ENCODE results near the gene SLC22A1.
"Not testable (repeated sequence)": the region's sequence is repeated elsewhere in the genome, so short reads cannot be mapped to it uniquely, and the experiment has no call there.

Gene SLC22A1

DNA sequence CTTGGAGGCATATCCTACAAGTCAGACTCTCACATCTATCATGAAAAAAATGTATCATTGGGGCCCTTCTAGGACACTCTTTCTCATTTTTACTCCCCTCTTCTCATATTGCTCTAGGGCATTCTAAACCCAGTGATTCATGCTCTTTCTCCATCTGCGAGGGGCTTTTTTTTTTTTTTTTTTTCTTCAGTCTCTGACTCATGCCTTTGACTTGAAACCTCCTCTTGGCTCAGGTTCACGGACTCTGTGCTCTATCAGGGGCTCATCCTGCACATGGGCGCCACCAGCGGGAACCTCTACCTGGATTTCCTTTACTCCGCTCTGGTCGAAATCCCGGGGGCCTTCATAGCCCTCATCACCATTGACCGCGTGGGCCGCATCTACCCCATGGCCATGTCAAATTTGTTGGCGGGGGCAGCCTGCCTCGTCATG is 17.8 kb downstream of the SLC22A1 start:
- no peak for DNase-seq

DNA sequence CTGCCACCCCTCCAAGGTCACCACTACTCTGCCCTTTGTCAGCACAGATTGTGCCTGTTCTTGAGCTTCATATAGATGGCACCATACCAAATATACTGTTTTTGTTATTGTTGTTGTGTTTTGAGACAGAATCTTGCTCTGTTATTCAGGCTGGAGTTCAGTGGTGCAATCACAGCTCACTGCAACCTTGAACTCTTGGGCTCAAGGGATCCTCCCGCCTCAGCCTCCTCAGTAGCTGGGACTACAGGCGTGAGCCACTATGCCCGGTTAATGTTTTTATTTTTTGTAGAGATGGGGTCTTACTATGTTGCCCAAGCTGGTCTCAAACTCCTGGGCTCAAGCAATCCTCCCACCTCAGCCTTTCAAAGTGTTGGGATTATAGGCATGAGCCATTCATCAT is 18.9 kb downstream of the SLC22A1 start:
- not testable (repeated sequence) for DNase-seq

DNA sequence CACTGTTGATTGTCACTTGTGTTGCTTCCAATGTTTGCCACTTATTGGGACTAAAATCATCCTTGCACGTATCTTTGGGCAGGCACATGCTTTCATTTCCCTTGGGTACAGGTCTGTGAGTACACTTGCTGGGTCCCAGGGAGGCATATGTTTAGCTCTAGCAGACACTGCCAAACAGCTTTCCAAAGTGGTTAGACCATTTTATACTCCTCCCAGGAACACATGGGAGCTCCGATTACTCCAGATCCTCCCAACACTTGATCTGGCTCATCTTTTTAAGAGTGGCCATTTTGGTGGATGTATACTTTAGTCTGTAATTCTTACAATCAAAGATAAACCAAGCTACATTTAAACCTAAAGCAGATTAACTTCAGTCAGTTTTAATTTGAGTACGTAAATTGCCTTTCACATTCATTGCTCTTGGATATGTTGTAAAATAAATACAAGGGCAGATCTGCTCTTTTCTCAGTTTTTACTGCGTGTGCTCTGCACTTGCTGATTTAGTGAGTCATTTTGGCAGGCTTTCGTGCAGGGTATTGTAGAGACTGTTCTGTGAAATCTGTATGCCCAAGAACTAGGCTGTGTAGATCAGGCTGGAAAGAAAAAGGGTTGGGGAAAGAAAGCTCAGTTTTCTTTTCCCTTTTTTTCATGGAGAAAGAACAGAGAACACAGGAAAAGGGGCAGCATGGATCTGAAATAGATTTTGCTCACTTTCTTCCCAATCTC is 19.5 kb downstream of the SLC22A1 start:
- DNase-seq, result no peak

DNA sequence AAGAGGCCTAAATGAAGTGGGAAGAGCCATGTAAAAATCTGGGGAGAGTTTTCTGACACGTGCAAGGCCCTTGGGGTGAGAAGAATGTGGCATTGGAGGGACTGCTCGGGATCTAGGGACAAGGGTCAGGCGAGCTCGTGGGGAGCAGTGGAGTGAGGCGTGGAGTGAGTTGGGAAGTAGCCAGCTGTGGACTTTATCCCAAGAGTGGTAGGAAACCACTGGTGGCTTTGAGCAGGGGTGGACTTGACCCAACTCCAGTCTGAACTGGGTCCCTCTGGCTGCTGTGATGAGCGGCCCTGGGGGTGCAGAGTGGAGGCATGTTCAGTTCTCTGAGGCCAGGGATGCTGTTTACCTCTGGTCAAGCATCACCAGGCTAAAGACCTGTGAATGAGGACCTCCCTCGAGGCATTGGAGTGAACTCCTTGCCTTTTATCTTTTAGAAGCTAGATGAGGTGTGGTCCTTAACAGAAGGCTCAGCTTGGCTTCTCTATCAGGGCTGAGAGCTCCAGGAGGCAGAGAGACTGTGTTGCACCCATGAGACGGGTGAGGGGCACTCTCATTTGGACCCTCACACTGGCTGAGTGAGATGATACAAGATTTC is 20.6 kb downstream of the SLC22A1 start:
- DNase-seq, result no peak

DNA sequence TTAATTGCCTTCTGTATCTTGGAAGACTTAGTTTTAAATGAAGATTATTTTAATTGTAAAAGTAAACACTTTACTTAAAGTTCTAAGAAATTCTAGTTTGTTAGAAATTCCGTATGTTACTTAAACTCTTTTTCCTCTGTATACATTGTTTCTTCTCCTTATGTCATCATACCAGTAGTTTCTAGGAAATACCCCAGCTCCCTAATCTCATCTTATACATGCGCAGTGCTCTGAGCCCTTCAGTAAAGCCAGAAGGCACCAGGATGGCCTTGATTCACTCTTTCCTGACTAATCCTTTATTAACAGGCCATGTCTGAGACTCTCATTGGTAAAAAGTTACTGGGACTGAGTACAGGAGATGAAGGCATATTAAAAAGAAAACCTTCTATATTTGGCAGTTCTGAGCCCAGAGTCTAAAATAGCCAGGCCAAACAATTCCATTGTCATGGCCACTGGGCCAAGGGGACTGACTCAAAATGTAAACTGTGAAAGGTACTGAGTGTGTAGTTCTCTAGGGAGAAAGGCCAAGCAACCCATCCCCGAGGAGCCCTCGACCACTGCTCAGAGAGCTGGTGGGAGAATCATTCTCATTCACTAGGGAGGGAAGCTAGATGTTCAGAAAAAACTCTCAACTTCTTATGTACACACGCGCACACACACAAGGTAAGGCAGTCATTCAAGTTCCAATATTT is 25.0 kb downstream of the SLC22A1 start:
- DNase-seq, result no peak

DNA sequence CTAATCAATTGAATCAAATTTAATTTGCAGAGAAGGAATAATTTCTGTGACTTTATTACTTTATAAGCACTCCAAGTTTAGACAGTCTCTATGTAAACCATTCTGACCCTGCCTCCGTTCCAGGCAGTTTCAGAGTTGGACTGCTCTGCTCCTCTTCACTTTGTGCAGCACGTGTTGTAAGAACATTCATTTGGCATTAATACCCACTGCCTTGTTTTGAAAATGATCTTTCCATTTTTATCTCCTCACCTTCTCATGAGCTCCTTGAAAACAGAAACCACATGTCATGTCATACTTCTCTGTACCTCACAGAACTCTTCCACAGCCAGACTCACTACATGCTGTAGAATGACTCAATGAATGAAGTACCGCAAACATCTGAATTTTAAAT is 25.5 kb downstream of the SLC22A1 start:
- no peak for DNase-seq

DNA sequence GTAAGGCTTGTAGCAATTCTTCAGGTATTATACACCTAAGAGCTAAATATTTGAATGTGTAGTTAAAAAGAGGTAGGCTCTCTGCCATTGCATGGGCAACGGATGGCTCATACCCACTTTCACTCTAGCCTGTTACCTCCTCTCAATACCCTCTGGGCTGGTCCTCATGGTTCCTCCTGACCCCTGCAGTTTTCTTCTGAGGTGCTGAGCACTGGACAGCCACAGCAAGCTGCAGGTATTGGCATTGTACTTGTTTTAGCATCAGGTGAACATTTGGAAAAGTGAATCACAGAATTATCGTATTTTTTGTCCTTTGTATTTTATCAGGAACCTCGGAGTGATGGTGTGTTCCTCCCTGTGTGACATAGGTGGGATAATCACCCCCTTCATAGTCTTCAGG is 32.9 kb downstream of the SLC22A1 start:
- no peak for DNase-seq

DNA sequence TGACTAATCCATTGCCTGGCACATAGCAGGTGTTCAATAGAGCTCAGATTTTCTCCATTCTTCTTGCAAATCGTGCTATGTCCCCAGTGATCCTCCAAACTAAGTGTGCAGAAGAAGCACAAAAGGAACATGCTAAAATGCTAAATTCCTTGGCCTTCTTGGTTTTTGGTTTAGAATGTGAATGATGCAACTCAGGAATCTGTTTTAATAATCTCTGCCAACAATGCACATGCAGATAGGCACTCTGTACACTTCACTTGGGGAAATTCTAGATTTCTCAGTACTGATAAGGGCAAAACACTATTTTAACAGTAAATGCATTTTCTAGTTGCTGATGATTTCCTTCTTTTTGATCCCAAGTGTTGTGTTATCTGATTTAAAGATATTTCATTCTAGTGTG is 35.2 kb downstream of the SLC22A1 start:
- DNase-seq, result no peak

DNA sequence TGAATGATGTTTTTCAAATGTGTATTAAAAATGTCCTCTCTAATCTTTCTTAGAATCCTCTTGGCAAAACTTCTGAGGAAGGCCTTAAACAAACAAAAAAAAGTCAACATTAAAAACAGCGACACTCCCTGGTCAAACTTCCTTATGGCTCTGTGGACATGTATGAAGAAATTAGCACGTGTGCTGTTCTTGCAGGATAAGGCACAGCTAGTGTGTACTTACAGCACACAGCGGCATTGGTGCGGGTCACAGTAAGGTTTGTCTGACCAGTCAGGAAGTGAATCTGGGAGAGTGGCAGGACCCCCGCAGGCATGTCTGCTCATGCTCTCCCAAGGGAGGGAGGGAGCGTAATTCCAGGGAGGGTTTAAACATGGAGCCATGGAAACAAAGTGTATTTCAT is 38.8 kb downstream of the SLC22A1 start:
- DNase-seq, result no peak

DNA sequence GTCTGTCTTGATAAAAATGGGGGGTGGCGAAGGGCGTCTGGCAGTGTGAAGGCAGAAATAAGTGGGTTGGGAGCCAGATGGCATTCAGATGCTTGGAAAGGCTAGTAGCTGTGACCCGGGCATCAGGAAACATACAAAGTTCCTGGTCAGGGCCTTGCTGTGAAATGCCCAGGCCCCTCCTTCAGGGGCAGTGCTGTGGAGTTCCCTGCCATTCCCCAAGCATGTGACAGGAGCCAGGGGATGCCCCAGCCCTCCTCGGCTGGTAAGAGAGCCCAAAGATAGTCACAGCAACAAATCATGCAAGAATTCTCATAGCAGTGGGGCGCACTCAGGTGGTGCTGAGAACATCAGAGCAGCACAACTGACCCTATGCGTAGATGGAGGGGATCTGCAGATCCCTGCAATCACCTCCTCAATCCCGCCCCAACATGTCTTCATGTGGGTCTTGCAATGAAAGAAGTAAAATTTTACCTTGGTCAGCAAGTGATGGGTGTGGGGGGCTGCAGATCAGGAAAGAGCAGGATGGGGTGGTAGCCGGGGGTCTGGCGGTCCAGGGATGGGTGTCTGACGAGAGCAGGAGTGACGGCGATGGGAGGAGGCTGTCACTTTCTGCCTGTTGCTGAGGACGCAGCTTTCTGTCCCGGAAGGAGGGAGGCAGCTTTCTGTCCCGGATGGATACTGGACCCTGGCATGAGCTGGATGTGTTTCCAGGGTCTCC is 39.5 kb downstream of the SLC22A1 start:
- DNase-seq, result no peak

DNA sequence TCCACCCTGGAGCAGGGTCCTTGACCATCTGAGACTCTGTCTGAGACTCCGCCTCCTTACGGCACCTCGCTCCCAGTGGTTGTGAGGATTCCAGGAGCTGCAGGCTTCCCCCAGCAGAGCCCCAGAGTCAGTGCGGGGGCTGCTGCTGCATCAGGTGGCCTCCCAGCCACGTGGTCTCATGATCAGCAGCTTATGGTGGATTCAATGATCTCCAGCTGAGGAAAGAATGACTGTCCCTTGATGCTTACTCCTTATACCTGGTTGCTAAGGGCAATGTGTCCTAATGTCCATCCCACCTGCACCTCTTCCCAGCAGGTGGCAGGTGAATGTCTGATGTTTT is 40.0 kb downstream of the SLC22A1 start:
- DNase-seq, result no peak

DNA sequence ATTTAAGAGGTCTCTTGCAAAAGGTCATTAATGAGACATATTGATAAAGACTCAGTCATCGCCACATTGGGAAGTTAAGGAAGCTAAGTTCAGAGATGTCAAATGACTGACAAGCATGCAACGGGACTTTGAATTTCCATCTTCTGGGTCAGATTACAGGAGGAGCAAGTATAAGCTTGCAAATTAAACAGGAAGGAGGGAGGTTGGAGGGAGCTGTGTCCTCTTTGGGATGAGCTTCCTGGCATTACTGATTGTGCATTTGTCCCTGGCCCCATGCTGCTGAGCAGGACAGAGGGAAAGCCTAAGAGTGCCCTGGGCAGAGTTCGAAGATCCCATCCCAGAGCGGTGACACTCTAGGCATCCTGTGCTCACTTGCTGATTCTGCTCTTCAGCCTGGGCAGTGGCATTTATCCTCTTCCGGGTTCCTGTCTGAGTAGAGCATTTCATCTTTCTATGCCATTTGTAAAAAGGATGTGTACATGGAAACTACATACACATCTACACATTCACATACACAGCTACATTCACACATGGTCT is 40.5 kb downstream of the SLC22A1 start:
- DNase-seq, result no peak

DNA sequence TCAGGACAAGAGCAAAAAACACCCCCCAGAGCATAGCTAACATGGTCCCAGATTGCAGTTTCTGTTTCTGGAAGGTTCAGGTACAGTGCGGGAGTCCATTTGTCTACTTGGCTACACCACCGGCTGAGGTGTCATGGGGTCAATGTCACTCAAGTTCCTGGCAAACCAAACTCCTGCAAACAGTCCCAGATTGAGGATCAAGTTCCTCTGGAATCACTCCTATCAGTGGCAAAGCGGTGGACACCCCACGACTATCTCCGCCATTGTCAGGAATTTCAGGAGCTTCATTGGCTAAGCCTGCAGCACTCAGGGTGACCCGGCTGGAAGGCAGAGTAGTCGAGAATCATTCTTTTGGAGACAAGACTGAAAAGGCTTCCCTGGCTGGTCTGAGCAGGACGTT is 41.8 kb downstream of the SLC22A1 start:
- DNase-seq, result no peak

DNA sequence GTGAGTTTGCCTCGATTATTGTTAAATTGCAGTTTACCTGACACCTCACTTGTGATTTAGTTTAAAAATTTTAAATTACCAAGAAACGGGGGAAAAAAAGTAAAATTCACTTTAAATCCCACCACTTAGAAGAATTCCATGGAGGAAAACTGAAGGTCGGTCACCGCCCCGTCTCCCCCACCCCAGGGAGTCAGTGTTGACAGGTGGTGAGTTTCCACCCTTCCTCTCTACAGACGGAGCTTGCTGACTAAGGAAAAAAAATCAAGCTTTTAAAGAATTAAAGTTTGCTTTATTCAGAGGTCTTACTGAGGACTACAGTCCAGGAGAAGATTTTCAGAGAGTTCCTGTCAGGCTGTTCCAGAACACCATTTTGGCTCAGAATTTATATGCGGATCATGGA is 42.3 kb downstream of the SLC22A1 start:
- no peak for DNase-seq

DNA sequence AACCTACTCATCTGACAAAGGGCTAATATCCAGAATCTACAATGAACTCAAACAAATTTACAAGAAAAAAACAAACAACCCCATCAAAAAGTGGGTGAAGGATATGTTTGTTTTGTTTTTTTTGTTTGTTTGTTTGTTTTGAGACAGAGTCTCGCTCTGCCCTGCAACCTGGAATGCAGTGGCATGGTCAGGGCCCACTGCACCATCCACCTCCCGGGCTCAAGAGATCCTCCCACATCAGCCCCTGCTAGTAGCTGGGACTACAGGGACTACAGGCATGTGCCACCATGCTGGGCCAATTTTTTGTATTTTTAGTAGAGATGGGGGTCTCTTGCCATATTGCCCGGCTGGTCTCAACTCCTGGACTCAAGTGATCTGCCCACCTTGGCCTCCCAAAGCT is 44.3 kb downstream of the SLC22A1 start:
- DNase-seq, result not testable (repeated sequence)

DNA sequence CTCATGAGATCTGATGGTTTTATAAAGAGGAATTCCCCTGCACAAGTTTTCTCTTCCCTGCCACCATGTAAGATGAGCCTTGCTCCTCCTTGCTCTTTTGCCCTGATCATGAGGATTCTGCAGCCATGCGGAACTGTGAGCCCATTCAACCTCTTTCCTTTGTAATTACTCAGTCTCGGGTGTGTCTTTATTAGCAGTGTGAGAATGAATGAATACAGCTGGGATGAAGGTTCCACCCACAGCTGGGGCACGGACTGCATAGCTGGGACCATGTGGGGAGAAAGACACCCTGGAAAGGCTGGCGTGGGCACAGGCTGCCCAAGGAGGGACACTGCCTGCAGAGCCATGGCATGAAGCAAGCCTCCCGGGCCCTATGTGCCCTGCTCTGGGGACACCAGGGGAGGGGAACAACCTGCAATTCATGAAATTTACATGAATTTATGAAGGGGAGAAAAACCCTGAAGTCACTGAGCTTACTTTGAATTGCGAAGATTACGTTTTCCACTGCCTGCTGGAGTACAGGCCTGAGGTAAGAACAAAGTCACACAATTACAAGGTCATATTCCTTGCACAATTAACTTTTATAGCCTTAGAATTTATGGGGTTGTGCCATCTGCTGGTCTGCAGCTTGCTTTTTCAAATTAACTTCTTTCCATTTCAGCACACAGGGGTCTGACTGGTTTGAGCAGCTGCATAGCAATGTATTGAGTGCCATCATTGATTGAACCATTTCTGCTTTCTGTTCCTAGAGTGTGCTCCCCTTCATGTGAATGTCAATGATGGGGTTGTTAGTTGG is 46.2 kb downstream of the SLC22A1 start:
- DNase-seq, result peak; percentile 2

DNA sequence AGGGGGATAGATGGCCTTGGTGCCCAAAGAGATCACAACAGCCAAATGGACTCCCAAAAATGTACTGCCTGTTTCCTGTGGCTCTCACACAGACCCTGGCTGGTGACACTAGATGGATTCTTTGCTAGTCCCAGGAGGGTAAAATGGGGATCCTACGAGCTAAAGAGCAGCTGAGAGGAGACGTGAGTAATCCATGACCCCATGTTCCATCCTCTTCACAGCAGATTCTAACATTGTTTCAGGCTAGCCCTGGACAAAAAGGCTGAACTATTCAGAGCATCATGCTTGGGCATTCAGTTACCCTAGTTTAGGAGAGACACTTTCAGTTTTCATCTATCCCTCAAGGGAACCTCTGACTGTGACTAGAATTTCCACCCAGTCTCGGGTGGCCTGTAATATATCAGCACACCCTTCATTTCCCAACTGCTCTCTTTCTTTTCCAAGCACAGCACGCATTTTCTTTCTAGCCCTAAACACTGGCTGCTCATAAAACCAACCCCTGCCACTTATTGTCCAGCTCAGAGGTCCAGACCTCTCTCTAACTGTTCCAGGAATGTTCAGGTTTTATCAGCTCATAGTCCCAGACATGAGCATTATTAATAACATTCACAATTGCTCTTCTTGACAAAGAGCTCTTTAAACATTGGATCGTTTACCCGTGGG is 48.5 kb downstream of the SLC22A1 start:
- DNase-seq, result no peak

DNA sequence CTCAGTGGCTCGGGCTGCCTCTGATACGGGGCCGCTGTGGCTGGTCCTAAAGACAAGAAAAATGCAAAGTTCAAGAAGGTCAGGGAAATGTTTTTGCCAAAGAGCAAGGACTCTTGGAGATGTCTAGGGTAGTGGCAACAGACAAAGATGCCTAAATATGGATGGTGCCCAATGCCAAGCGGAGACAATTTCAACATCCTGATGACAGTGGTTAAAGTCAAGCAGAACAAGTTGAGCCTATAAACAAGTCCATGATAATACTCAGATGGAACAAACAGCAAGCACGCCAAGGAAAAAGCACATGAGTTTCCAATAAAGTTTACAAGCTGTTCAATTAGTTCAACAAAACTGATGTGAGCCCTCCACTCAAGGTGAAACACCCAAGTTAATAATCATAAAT is 51.1 kb downstream of the SLC22A1 start:
- no peak for DNase-seq

DNA sequence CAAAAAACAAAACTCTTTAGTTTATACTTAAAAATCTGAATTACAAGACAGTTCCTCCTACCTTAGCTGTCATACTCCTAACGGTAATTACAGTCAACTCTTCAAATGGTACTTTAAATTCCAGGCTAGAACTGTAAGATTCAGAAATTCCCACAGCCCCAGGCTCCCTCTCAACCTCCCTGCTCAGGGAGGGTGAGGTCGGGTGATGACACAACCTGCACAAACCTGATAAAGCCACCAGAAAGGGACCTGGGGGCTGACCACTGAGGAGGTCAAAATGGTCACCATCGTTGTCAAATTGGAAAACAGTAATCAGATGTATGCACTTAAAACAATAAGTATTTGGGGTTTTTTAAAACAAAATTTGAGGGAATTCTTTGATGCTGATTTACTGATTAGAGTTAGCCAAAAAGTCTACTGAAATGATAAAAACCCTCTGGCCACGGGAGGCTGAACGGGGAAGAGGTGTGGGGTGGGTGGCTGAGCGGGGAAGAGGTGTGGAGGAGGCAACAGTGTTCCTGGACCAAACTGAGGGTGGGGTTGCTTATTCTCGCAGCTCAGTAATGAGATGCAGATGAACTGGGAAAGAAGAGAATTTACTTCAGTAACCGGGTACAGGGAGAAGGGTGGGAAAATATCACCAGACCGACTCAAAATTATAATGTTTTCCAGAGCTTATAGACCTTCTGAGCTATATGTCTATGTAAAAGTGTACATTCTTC is 52.4 kb downstream of the SLC22A1 start:
- DNase-seq, result no peak

DNA sequence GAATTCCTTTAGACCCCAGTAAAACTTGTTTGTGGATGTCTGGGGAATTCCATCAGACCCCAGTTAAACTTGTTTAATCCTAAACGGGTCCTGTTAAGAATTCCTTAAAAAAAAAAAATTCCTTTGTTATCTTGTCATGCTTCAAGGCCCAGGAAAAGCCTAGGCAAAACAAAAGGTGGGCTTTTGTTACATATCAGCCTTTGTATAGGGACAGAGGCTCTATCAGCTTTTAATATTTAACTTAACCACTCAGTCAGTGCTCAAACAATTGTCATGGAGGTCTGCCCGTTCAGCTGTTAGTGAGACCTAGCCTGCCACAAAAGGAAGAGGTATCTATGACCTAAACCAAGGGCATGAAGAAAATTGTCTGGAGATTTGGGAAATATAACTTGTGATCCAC is 53.1 kb downstream of the SLC22A1 start:
- DNase-seq, result no peak

DNA sequence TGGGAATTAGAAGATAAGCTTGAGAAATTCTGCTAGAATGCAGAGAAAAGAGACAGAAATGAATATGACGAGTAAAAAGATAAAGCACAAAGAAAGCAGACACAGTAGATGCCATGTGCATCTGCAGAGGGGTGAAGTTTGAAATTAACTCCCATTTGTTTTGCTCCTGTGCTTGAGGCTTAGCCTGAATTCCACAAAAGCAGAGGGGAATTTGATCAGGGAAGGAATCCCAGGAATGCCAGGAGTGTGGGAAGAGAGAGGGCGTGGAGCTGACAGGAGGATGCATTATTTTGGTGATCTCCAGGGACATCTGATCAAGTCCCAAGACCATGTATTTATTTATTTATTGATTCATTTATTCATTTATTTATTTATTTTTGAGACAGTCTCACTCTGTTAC is 55.6 kb downstream of the SLC22A1 start:
- no peak for DNase-seq

Data from NCI-H748 treated with DMSO at 0.1 percent for 48 hours (cell line).